Measurements from ENCODE around the gene FOXP1.

Gene FOXP1

GRCh38 chr3:71087143-71088018 lies 496.1 kb downstream of the FOXP1 start:
- Mint-ChIP-seq H3K9me3 (no peaks in the 10 kb centered on the region), H3K4me3 (no peak overlapping the region)

GRCh38 chr3:71086777-71087142 lies 496.8 kb downstream of the FOXP1 start:
- no peak overlapping the region for H3K4me3 Mint-ChIP-seq
- H3K27me3 Mint-ChIP-seq (ENCODE audit: low read depth): no peaks in the 10 kb centered on the region
- no peak overlapping the region for H3K27ac Mint-ChIP-seq
- TF ChIP-seq CTCF (IDR thresholded peaks at IDR 0.05; ENCODE audit: unreplicated experiment in 3 of 3): no peak
- no peaks in the 10 kb centered on the region for H3K9me3 Mint-ChIP-seq
- H3K4me1 Mint-ChIP-seq: no peaks in the 10 kb centered on the region
- H3K36me3 Mint-ChIP-seq (ENCODE audit: low read depth): peaks cover 4% of the 10 kb centered on the region

More at GRCh38 chr3:71087143-71088018, 496.1 kb downstream of the FOXP1 start:
- no peaks in the 10 kb centered on the region for H3K4me1 Mint-ChIP-seq
- H3K27me3 Mint-ChIP-seq (ENCODE audit: low read depth): no peaks in the 10 kb centered on the region
- TF ChIP-seq CTCF (IDR thresholded peaks at IDR 0.05; ENCODE audit: unreplicated experiment in 3 of 3): no peak
- H3K36me3 Mint-ChIP-seq (ENCODE audit: low read depth): peaks cover 4% of the 10 kb centered on the region
- no peak overlapping the region for H3K27ac Mint-ChIP-seq

GRCh38 chr3:71083726-71084131 lies 499.8 kb downstream of the FOXP1 start:
- H3K4me1 Mint-ChIP-seq: peaks cover 14% of the 10 kb centered on the region
- no peak for TF ChIP-seq CTCF (IDR thresholded peaks at IDR 0.05; ENCODE audit: unreplicated experiment in 3 of 3)
- no peaks in the 10 kb centered on the region for H3K36me3 Mint-ChIP-seq (ENCODE audit: low read depth)
- no peak overlapping the region for H3K4me3 Mint-ChIP-seq
- no peak overlapping the region for H3K27ac Mint-ChIP-seq
- no peaks in the 10 kb centered on the region for H3K27me3 Mint-ChIP-seq (ENCODE audit: low read depth)
- H3K9me3 Mint-ChIP-seq: no peaks in the 10 kb centered on the region

- H3K36me3 Mint-ChIP-seq (ENCODE audit: low read depth): no peaks in the 10 kb centered on the region
- no peak for TF ChIP-seq CTCF (IDR thresholded peaks at IDR 0.05; ENCODE audit: unreplicated experiment in 3 of 3)
- H3K4me3 Mint-ChIP-seq: no peak overlapping the region
- H3K4me1 Mint-ChIP-seq: peaks cover 14% of the 10 kb centered on the region
- no peak overlapping the region for H3K27ac Mint-ChIP-seq
- H3K27me3 Mint-ChIP-seq (ENCODE audit: low read depth): no peaks in the 10 kb centered on the region
- no peaks in the 10 kb centered on the region for H3K9me3 Mint-ChIP-seq
Observed at GRCh38 chr3:71082833-71083232, 500.7 kb downstream of the FOXP1 start.

- no peak for TF ChIP-seq CTCF (IDR thresholded peaks at IDR 0.05; ENCODE audit: unreplicated experiment in 3 of 3)
- no peaks in the 10 kb centered on the region for H3K27me3 Mint-ChIP-seq (ENCODE audit: low read depth)
- H3K9me3 Mint-ChIP-seq: no peaks in the 10 kb centered on the region
- H3K27ac Mint-ChIP-seq: no peak overlapping the region
- H3K4me3 Mint-ChIP-seq: no peak overlapping the region
- H3K4me1 Mint-ChIP-seq: peaks cover 14% of the 10 kb centered on the region
- no peaks in the 10 kb centered on the region for H3K36me3 Mint-ChIP-seq (ENCODE audit: low read depth)
Observed at GRCh38 chr3:71080517-71081083, 502.9 kb downstream of the FOXP1 start.
